WI38 (cell line): ENCODE data around the gene BHLHE41.

Experiments
- H3K4me3 ChIP-seq: 2 replicates; pipeline ENCODE4 v1.5.1; 2011; ENCODE audit warnings: low read depth, mild to moderate bottlenecking, control low read depth, low read length
- TF ChIP-seq, protein P1 (sequence below): IDR thresholded peaks from 2 replicates; pipeline ENCODE4 v1.5.1; 2012; ENCODE audit warnings: low read depth, mild to moderate bottlenecking, control low read depth, low read length

Gene BHLHE41

DNA sequence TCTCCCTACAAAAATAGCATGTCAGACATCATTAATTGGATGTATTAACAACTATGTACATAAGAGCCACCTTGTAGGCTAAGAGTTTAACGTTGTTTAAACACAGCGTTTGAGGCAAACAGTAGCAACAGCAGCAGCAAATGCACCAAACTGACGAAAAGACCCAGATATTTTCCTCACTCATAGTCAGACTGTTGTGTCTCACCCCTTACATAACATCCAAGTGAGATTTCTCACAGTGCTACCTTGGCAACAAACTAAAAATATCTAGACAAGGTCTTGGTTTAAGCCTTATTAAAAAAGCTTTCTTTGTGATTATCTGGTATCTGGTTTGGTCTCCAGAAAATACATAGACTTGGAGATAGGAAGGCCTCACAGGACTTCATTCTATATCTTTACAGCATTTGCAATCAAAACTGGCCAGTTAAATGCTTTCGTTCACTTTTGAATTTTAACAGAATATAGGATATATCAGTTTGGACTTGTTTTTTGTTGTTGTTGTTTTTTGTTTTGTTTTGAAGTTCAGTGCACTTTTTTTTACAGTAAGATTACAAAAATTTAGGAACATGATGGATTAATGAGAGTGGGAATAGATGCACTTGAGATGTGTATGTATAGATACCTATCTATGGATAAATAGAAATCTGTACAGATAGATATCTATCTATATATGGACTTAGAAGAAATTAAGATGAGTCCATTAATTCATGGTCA, 4.1 kb downstream of the BHLHE41 start:
- TF ChIP-seq, protein P1, sequence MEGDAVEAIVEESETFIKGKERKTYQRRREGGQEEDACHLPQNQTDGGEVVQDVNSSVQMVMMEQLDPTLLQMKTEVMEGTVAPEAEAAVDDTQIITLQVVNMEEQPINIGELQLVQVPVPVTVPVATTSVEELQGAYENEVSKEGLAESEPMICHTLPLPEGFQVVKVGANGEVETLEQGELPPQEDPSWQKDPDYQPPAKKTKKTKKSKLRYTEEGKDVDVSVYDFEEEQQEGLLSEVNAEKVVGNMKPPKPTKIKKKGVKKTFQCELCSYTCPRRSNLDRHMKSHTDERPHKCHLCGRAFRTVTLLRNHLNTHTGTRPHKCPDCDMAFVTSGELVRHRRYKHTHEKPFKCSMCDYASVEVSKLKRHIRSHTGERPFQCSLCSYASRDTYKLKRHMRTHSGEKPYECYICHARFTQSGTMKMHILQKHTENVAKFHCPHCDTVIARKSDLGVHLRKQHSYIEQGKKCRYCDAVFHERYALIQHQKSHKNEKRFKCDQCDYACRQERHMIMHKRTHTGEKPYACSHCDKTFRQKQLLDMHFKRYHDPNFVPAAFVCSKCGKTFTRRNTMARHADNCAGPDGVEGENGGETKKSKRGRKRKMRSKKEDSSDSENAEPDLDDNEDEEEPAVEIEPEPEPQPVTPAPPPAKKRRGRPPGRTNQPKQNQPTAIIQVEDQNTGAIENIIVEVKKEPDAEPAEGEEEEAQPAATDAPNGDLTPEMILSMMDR = no peak

DNA sequence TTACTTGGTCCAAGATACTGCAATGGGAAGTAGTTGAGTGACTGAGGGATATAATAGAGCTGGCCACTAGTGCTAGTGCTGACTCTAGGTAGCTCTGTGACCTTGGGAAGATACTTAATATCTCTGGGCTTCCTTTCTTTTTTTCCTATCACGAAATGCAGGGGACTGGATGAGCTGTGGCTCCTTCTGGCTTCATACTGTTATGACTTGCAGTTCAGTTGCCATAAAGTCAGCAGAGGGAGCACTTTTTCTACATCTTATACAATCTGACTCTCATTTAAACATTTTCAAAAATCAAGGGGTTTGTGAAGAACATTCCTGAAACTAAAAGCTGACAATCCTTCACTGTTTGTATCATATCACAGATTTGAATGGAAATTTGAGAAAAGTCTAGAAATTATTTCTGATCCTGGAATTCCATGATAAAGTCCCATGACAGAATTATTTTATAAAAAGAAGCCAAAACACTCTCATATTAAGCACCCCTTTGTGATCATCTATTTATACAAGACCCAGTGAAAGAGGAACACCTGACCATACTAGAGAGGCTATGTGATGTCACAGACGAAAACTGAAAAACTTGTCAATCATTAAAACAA, 5.3 kb downstream of the BHLHE41 start:
- TF ChIP-seq, protein P1 = peak; percentile 44; the same call in 1 of the 2 replicates
- H3K4me3 ChIP-seq = no peak overlapping the region

More for the DNA sequence above, 4.1 kb downstream of the BHLHE41 start:
- no peak overlapping the region for H3K4me3 ChIP-seq

DNA sequence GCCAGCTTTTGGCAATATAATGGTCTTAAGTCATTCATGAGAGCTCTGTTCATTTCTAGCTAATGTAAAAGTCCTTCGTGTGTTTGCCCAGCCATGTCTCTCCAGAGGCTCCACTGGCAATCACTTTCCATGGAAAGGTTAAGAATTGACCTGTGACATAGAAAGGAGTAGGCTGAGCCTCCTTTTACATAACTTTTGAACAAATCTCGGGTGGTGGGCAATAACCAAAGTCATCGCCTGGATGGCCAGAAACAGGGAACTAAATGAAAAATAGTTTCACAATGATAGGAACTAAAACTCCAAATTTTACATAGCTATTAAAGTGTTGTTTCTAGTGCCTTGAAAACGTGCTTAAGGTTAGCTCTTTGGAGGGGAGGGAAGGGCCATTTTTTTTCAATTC, 6.5 kb downstream of the BHLHE41 start:
- TF ChIP-seq, protein P1 = no peak
- no peak overlapping the region for H3K4me3 ChIP-seq

DNA sequence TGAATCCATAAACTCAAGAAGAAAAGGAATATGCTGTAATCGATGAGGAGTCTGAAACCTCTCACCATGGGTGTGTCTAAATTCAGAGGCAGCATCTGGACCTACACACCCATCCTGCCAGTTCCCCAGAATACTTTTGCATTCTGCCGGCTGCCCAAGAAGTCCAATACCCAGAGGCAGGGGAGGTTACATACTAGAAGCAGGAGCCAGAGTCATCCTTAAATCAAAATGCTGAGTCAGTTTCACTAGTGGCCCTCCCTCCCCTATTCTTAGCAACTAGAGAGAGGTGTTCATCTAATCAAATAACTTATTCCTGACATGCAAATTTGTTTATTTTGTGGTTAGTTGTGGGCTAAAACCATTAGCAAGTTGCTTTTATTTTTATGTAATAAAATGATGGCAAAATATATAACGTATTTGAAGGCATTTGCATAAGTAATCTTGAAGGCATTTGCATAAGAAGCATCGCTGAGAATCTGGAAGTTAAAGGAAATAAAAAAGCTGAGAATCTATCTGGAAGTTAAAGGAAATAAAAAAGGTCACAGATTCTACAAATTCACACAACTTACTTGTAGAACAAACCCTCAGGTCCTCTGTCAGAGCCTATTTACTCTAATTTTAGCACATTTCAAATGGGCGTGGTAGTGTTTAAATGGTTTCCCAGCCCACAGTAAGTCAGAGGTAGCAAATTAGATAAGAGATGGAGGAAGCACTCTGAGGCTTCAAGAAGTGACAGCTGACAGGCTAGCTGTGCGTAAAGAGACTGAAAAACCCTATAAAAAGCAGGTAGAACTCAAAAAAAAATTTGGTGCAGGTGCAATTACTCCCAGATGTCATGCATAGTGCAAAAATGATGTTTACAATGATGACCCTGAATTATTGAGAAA, 7.8 kb downstream of the BHLHE41 start:
- no peak overlapping the region for H3K4me3 ChIP-seq
- TF ChIP-seq, protein P1 = no peak

DNA sequence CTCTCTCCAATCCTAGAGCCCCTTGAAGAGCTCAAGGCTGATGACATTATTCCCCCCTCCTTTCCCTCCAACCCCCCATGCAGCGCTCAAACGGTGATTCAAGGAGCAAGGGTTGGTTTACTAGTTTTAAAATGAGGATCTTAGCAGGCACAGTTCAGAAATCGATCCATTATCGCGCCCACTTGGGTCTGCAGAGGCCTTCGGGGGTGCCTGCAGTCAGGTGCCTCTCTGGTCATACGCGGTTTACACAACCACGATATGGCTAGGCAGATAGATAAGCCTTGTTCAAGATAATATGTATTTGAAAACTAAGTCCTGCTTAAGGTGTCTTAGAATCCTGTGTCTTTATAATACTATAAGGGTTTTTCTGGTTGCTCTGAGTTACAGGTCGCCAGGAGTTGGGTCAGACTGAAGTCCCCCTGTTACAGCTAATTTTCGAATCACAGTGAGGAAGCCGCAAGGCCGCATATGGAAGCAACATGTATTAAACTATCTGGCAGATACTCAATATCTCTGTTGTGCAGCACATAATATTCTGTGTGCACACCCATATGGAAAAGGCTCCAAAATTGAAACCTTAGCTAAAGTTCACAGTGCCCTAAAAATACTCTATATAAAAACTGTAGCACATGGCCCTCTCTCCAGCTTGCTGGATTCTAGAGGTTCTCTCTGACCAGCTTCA, 10.0 kb downstream of the BHLHE41 start:
- peak overlapping the region; percentile 63 for H3K4me3 ChIP-seq
- TF ChIP-seq, protein P1 = no peak

DNA sequence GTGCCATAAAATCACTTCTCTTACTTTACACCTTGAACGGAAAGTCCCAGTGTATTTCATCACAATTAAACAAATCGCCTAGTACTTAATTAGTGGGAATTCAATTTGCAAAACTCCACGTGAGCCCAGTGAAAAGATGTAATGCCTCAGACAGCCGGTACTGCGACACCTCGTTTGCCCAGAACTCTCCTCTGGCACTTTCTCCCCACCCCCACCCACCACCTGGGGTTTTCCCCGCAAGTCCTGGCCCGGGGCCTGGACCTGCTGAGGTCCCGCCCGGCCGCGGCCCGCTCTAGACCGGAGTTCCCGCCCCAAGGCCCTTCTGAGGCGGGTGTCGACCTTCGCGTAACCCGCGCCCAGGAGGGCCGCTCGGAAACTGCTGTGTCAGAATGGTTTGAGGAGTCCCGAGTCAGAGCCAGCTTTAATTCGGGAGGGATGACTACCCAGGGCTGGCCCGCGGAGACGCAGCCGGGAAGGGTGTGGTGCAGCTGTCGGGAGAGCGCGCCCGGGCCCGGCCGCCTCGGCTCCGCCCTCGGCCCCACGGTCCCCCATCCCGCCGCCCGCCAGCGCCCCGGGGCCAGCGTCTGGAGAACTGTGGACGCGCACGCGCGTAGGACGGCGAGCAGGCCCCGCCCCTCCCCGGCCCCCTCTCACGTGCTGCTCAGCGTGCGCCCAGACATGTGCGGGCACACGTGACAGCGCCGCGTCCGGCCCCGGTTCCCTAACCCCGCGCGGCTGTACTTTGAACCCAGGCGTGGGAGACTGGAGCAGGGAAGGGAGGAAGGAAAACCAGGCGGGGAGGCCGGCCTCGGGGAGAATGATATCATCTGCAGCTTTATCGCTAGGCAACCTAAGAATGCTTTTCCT, 10.8 kb downstream of the BHLHE41 start:
- TF ChIP-seq, protein P1 = no peak
- peak overlapping the region; percentile 63 for H3K4me3 ChIP-seq
